Right lobe of liver (tissue), 6 donors: ENCODE measurements around the gene PGC. TPM values are rescaled to one million over a fixed set of nuclear protein-coding genes. Genes with fewer than 3 reads are reported as not detected.

Experiments
- ATAC-seq, 4 donors: fragments of 200-7000 bp; cut with Tn5 transposase; one replicate each; pipeline ENCODE4 v1.9.1; 2020; ENCODE audit warnings: mild to moderate bottlenecking in 4 of 4, moderate library complexity in 4 of 4
- DNase-seq, 3 donors: peaks; one replicate each; pipeline ENCODE4 v3.0.0-alpha.2; 2020
- H3K27ac ChIP-seq, 3 donors: fragments of 200-600 bp; one replicate each; pipeline ENCODE4 v1.8.0; 2022
- H3K27me3 ChIP-seq, 2 donors: fragments of 200-600 bp; one replicate each; pipeline ENCODE4 v1.8.0; 2022
- H3K36me3 ChIP-seq, 4 donors: fragments of 200-600 bp; sonication (generic) in 1 of 4; one replicate each; pipeline versions ENCODE4 v1.5.1 to v1.8.0; 2017 to 2022; ENCODE audit warnings: control low read depth in 1 of 4
- H3K4me1 ChIP-seq, 4 donors: fragments of 200-600 bp; sonication (generic) in 1 of 4; one replicate each; pipeline versions ENCODE4 v1.5.1 to v1.8.0; 2017 to 2022; ENCODE audit warnings: control low read depth in 1 of 4
- H3K4me3 ChIP-seq, 3 donors: fragments of 200-600 bp; one replicate each; pipeline ENCODE4 v1.8.0; 2022
- H3K9me3 ChIP-seq, 4 donors: fragments of 200-600 bp; sonication (generic) in 1 of 4; one replicate each; pipeline versions ENCODE4 v1.5.1 to v1.8.0; 2017 to 2022; ENCODE audit warnings: control low read depth in 1 of 4
- POLR2A ChIP-seq: fragments of 450-650 bp; IDR thresholded peaks from one replicate; pipeline ENCODE4 v1.6.1; 2017; ENCODE audit warnings: antibody characterized with exemption, mild to moderate bottlenecking
- WGBS: methylation state at CpG from one replicate; pipeline ENCODE4 v1.1.6; 2018; ENCODE audit warnings: low coverage, low lambda C conversion rate; ENCODE audit not compliant: insufficient coverage; ENCODE audit errors: missing lambda C conversion rate; 5-methylcytosine and 5-hydroxymethylcytosine counted together
- intact Hi-C, 2 donors: fragments of 100-400 bp; cut with DNase I; formaldehyde crosslinking; loops; one replicate each; pipeline versions ENCODE4 v1.11.2 to v1.14.1; 2022
- total RNA-seq, 6 experiments: library from RNA; depleted of rRNA in 2 of 6; stranded (reverse); fragments of >200 nt in 2 of 6; fragmentation: NEBNext Ultra II Directional in 3 of 6; extraction: Animal tissue kit (Norgen Biotek cat#: 25700) in 3 of 6; gene quantifications; one replicate each; pipeline versions ENCODE4 v1.1.0 to v1.2.4, GENCODE V29; 2016 to 2023
- TF ChIP-seq, protein P1 (sequence below), 4 donors: fragments of 200-600 bp in 3 of 4; fragments of 450-650 bp in 1 of 4; IDR thresholded peaks; one replicate each; pipeline versions ENCODE4 v1.5.1 to v1.8.0; 2016 to 2022; ENCODE audit warnings: antibody characterized with exemption in 4 of 4, mild to moderate bottlenecking in 2 of 4
- donor health status: DM: no; HTN: yes; CAD: no.
- donor health status: DM: no; HTN: no; CAD: no.
- donor health status: DM: no; HTN: no; CAD: no.
- donor health status: DM: no; HTN: yes; CAD: no.
- donor health status: DM: no; HTN: yes; CAD: no.

Gene PGC
- total RNA-seq, 6 experiments from 2014 or later, result 0.31 TPM; not detected in 5

DNA sequence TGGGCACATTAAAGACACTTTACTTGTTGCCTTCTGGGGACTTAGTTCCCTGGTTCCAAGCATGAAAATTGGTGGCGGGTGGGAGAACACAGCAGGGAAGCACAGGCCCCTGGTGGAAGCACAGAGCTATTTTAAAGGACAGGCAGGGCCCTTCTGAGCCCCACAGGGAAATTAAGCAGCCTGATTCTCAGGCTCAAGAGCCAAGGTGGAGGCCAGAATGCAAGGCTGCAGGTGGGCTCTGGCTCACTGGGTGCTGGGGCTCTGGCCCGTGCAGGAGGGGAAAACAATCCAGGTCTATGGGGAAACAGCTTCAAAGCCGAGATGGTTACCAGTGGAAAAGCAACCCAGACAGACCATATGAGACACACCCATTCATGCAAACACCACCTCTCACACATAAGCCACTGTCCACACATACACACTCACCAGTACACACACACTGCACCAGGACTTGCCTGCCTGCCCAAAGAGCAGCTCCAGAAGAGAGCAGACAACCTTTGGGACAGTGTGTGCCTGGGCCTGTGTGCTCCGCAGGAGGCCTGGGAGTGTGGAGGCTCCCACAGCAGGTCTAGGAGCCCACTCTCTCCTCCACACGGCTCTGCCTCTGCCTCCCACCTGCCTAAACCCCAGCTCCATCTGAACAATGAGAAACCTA is 42.4 kb downstream of the PGC start:
- Histone ChIP-seq H3K4me3 (no peak overlapping the region), H3K27me3 (no peaks in the 10 kb centered on the region), H3K4me1 (no peaks in the 10 kb centered on the region), H3K36me3 (no peaks in the 10 kb centered on the region), H3K27ac (no peak overlapping the region), H3K9me3 (no peaks in the 10 kb centered on the region)
- DNase-seq (peak in 1 of 3 donors; percentile 39), ATAC-seq (no peak)
- no peak for TF ChIP-seq POLR2A
- TF ChIP-seq, protein P1, sequence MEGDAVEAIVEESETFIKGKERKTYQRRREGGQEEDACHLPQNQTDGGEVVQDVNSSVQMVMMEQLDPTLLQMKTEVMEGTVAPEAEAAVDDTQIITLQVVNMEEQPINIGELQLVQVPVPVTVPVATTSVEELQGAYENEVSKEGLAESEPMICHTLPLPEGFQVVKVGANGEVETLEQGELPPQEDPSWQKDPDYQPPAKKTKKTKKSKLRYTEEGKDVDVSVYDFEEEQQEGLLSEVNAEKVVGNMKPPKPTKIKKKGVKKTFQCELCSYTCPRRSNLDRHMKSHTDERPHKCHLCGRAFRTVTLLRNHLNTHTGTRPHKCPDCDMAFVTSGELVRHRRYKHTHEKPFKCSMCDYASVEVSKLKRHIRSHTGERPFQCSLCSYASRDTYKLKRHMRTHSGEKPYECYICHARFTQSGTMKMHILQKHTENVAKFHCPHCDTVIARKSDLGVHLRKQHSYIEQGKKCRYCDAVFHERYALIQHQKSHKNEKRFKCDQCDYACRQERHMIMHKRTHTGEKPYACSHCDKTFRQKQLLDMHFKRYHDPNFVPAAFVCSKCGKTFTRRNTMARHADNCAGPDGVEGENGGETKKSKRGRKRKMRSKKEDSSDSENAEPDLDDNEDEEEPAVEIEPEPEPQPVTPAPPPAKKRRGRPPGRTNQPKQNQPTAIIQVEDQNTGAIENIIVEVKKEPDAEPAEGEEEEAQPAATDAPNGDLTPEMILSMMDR (IDR thresholded peaks at IDR 0.05), result no peak
- WGBS, result 82% methylated on average over 2 of the region's 5 CpGs
- intact Hi-C loops, result no loop called here

DNA sequence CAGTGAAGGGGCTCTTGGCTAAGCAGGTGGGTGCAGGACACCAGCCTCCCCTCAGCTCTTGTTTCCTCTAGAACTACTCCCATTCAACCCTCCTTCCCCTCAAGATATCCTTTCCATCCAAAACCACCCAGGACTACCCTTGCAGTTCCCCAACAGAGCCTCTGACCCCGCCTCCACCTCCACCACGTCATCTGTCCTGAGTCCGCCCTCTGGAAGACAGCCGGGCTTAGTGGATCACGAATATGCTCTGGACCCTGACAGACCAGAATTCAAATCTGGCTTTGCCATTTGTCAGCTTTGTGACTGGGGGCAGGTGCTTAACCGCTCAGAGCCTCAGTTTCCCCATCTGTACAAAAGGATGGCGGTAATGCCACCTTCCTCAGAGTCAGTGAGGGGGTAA is 43.2 kb downstream of the PGC start:
- TF ChIP-seq, protein P1 (IDR thresholded peaks at IDR 0.05), result no peak
- TF ChIP-seq POLR2A, result no peak
- Histone ChIP-seq H3K4me3 (no peak overlapping the region), H3K9me3 (no peaks in the 10 kb centered on the region), H3K36me3 (no peaks in the 10 kb centered on the region), H3K27me3 (no peaks in the 10 kb centered on the region), H3K27ac (no peak overlapping the region), H3K4me1 (no peaks in the 10 kb centered on the region)
- no peak for ATAC-seq
- WGBS, result 84% methylated on average over 6 of the region's 7 CpGs
- DNase-seq, result peak in 1 of 3 donors; percentile 37
- intact Hi-C loops, result no loop called here

DNA sequence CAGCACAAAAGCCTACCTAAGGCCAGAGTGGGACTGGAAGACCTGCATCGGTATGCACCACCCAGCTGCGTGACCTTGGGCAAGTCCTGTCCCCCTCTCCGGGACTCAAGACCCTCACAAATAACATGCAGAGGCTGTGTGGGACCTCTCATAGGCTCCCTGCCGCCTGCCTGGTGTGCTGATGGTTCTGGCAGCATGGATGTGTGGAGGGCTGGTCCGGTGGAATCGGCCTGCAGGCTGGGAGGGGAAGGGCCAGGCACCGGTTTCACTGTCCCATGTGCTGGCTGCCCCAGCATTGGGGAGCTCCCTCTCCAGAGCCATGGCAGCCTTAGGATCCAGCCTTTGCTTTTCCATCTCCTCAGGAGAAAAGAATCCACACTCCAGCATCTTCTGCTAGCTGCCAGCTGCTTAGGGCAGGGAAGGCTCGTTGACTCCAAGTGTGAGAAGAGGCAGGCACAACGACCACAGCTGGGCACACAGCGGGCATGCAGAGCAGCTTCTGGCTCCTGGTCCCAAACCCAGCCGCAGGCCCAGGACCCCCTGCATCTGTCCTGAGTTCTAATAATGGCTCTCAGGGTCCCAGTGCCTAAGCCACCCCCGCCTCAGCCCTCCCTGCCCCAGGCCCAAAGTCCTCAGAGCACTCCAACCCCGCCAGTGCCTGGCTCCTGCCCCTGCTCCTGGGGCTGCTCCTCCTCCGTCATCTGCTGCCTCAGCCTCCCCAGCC is 44.3 kb downstream of the PGC start:
- Histone ChIP-seq H3K36me3 (no peaks in the 10 kb centered on the region), H3K27me3 (no peaks in the 10 kb centered on the region), H3K27ac (no peak overlapping the region), H3K4me3 (no peak overlapping the region), H3K4me1 (no peaks in the 10 kb centered on the region), H3K9me3 (no peaks in the 10 kb centered on the region)
- TF ChIP-seq POLR2A, result no peak
- TF ChIP-seq, protein P1 (IDR thresholded peaks at IDR 0.05), result no peak
- peak in 1 of 3 donors; percentile 46 for DNase-seq
- WGBS, result 72% methylated on average over 3 of the region's 14 CpGs
- no peak for ATAC-seq
- intact Hi-C loops, result no loop called here

DNA sequence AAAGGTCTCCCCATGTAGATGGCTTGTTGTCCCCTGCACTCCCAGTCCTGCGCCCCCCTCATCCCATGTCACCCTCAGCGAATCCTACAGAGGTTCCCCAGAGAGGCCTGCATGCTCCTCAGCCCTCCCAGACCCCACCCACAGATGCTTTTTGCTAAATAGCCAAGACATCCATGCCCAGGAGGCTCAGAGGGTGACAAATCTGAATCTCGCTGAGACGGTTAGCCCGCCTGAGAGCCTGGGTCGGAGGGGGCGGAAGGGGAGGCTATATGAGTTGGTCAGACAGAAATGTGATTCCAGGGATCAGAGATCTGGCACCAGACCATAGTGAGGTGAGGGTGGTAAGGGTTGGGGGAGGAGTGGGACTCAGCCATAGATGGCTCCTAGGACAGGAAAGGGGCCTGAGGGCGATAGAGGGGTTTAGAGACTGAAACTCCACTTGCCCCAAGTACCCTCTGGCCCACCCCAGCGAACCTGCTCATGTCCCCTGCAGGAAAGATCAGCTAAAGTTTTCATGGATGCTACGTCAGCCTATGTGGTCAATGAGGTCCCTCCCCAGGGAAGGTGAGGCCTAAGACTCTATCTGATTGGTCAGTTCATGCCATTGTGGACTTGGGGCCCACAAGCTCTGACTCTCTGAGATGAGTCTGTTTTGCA is 45.0 kb downstream of the PGC start:
- Histone ChIP-seq H3K4me3 (no peak overlapping the region), H3K9me3 (no peaks in the 10 kb centered on the region), H3K27me3 (no peaks in the 10 kb centered on the region), H3K4me1 (no peaks in the 10 kb centered on the region), H3K36me3 (no peaks in the 10 kb centered on the region), H3K27ac (no peak overlapping the region)
- DNase-seq, result peak in 1 of 3 donors; percentile 23
- WGBS, result 98% methylated on average over 6 of the region's 10 CpGs
- TF ChIP-seq, protein P1 (IDR thresholded peaks at IDR 0.05), result no peak
- no peak for TF ChIP-seq POLR2A
- ATAC-seq, result no peak
- intact Hi-C loops, result no loop called here
